Measurements from ENCODE around the gene ASTN2. TPM values are rescaled to one million over a fixed set of nuclear protein-coding genes. Genes with fewer than 3 reads are reported as not detected.

ASTN2 gene
- total RNA-seq, 5 donors from 2014 or later (not counting 1 experiment from before 2014, with no cell fraction given), result 3.7 to 4.8 (median 4.4) TPM

DNA sequence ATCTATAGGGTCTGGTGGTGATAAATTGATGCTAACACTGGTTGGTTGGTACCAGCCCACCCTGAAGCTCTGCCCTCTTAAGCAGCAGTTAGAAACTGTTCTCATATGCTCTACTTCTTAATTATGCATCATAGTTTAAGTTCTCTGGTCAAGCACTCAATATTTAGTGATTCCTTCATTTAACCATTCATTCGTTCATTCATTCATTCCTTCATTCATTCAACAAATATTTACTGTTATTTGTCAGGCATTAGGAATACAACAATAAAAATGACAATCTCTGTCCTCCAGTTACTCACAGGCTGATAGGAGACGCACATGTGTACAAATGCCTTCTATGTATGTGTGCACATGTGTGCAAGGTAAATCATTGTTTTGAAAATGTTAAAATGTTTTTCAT lies 673.1 kb downstream of the ASTN2 start:
- ATAC-seq (replicated peaks in 1 of 4) (no peak), DNase-seq (no peak)
- H3K4me1 ChIP-seq (ENCODE audit: control insufficient read depth in 1 of 2, extremely low read depth in 1 of 2, insufficient read depth in 2 of 2, low read length in 2 of 2), result peaks cover 0 to 5% of the 10 kb centered on the region in 2 experiments
- no peak overlapping the region for H3K27ac ChIP-seq (ENCODE audit: low read length)
- Mint-ChIP-seq H3K4me3 (no peak overlapping the region), H3K36me3 (no peaks in the 10 kb centered on the region), H3K27me3 (peaks cover 6 to 19% of the 10 kb centered on the region in 2 donors), H3K27ac (no peak overlapping the region), H3K9me3 (no peaks in the 10 kb centered on the region), H3K4me1 (peaks cover 2 to 5% (median 2%) of the 10 kb centered on the region in 3 donors)
- no CpG with 5 or more reads among the region's 2 CpGs for WGBS (ENCODE audit: insufficient coverage)
- CTCF ChIA-PET, result no interaction called here
- peaks cover 0 to 8% of the 10 kb centered on the region in 2 experiments for H3K27me3 ChIP-seq (replicated peaks in 1 of 2; ENCODE audit: control insufficient read depth in 2 of 2, extremely low read depth in 1 of 2, insufficient read depth in 2 of 2, low read length in 1 of 2)
- no peaks in the 10 kb centered on the region for H3K36me3 ChIP-seq (ENCODE audit: control insufficient read depth in 2 of 2, extremely low read depth in 1 of 2, insufficient read depth in 1 of 2, low read length in 1 of 2)
- no peak overlapping the region for H3K4me3 ChIP-seq (ENCODE audit: control insufficient read depth in 1 of 2, extremely low read depth in 1 of 2, low read length in 1 of 2)
- POLR2A ChIA-PET, result no interaction called here
- H3K9me3 ChIP-seq, result no peaks in the 10 kb centered on the region

DNA sequence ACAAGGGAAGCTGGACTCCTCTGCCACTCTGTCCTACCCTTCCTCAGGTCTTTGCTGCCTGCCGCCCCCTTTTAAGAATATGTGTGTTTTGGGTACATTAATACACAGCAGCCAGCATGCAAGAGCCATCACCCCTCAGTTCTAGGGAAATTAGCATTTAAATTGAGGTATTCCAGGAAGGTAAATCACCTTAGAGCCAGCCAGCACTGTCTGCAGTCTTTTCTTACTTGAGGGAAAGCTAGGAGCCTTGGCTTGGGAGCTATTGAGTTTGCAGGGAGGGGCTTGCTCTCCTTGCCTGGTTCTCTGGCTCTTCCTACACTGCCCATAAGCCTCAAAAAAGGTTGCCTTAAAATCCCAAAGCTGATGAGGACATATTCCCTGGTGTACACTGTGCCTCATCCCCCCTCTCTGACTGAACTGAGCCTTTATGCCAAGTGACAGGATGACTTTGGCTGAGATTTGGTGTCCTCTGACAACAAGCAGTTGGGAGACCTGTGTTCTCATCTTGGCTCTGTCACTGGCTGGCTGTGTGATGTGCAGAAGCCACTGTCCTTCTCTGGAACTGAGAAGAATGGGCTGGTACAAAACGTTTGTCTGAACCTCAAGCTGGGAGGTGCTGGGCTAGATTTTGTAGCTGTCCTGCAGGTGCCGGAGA lies 673.6 kb downstream of the ASTN2 start:
- WGBS (ENCODE audit: insufficient coverage), result 67% methylated on average over 2 of the region's 3 CpGs

GRCh38 chr9:116737152-116737546 lies 677.7 kb downstream of the ASTN2 start:
- H3K4me1 Mint-ChIP-seq, result peaks cover 2 to 7% (median 3%) of the 10 kb centered on the region in 3 donors
- Histone ChIP-seq H3K4me3 (ENCODE audit: control insufficient read depth in 1 of 2, extremely low read depth in 1 of 2, low read length in 1 of 2) (no peak overlapping the region), H3K4me1 (ENCODE audit: control insufficient read depth in 1 of 2, extremely low read depth in 1 of 2, insufficient read depth in 2 of 2, low read length in 2 of 2) (peaks cover 0 to 6% of the 10 kb centered on the region in 2 experiments), H3K27ac (ENCODE audit: low read length) (no peak overlapping the region), H3K36me3 (ENCODE audit: control insufficient read depth in 2 of 2, extremely low read depth in 1 of 2, insufficient read depth in 1 of 2, low read length in 1 of 2) (no peaks in the 10 kb centered on the region), H3K9me3 (no peaks in the 10 kb centered on the region), H3K27me3 (replicated peaks in 1 of 2; ENCODE audit: control insufficient read depth in 2 of 2, extremely low read depth in 1 of 2, insufficient read depth in 2 of 2, low read length in 1 of 2) (peaks cover 0 to 13% of the 10 kb centered on the region in 2 experiments)
- POLR2A ChIA-PET, result no interaction called here
- no peak overlapping the region for H3K27ac Mint-ChIP-seq
- DNase-seq (peak in 28 of 35 experiments; percentile 1 to 37 (median 13)), ATAC-seq (replicated peaks in 1 of 4) (peak in 1 of 4 experiments; percentile 35)
- H3K27me3 Mint-ChIP-seq, result peaks cover 17 to 24% of the 10 kb centered on the region in 2 donors
- no peaks in the 10 kb centered on the region for H3K9me3 Mint-ChIP-seq
- CTCF ChIA-PET, result interaction anchor here (0.6 to 1.2 kb wide), 3 partner anchors 15 to 124 kb away, joined by 3 read pairs; no protein-coding TSS in a partner anchor
- H3K4me3 Mint-ChIP-seq, result no peak overlapping the region
- WGBS (ENCODE audit: insufficient coverage), result 2% methylated on average over 10 of the region's 16 CpGs
- H3K36me3 Mint-ChIP-seq, result no peaks in the 10 kb centered on the region

More for the DNA sequence above, 673.6 kb downstream of the ASTN2 start:
- Histone ChIP-seq H3K27ac (ENCODE audit: low read length) (no peak overlapping the region), H3K4me1 (ENCODE audit: control insufficient read depth in 1 of 2, extremely low read depth in 1 of 2, insufficient read depth in 2 of 2, low read length in 2 of 2) (peaks cover 0 to 6% of the 10 kb centered on the region in 2 experiments), H3K27me3 (replicated peaks in 1 of 2; ENCODE audit: control insufficient read depth in 2 of 2, extremely low read depth in 1 of 2, insufficient read depth in 2 of 2, low read length in 1 of 2) (peaks cover 0 to 11% of the 10 kb centered on the region in 2 experiments), H3K36me3 (ENCODE audit: control insufficient read depth in 2 of 2, extremely low read depth in 1 of 2, insufficient read depth in 1 of 2, low read length in 1 of 2) (no peaks in the 10 kb centered on the region), H3K9me3 (no peaks in the 10 kb centered on the region), H3K4me3 (ENCODE audit: control insufficient read depth in 1 of 2, extremely low read depth in 1 of 2, low read length in 1 of 2) (no peak overlapping the region)
- no peak for DNase-seq
- no peak for ATAC-seq (replicated peaks in 1 of 4)
- Mint-ChIP-seq H3K4me1 (peaks cover 2 to 7% (median 3%) of the 10 kb centered on the region in 3 donors), H3K27me3 (peaks cover 9 to 22% of the 10 kb centered on the region in 2 donors), H3K36me3 (no peaks in the 10 kb centered on the region), H3K4me3 (no peak overlapping the region), H3K27ac (no peak overlapping the region), H3K9me3 (no peaks in the 10 kb centered on the region)
- ChIA-PET CTCF (no interaction called here), POLR2A (no interaction called here)

DNA sequence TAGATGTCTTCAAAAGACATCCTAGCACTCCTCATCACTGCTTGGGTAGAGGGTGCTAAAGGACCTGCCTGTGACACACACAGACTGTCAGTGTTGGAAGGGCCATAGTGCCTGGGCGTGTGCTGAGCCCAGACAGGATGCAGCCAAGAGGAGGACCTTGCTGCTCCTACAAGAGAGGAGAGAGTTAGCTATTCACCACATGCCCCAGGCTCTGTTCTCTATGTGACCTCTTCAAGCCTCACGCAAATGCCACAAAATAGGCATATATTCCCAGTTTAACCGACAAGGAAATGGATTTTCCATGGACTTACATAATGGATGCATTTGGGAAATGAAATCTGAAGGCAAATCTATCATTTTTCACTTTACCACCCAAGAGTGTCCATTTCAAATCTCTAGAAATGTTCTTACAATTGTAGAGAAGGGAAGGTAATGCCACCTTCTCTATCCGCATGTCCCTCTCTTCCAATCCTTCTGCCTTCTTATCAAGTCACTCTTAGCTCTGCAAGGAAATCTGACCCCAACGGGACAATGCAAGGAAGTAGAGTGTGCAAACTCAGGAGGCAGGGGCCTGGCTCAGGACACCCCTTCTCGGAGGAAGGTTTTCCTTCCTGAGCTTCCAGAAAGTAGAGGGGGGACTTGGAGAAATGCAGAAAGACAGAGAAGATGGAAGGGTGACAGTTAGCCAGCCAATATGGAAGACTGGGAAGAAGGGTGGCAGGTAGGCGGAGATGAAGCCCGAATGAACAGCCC lies 678.3 kb downstream of the ASTN2 start:
- no peak overlapping the region for H3K4me3 Mint-ChIP-seq
- Histone ChIP-seq H3K4me1 (ENCODE audit: control insufficient read depth in 1 of 2, extremely low read depth in 1 of 2, insufficient read depth in 2 of 2, low read length in 2 of 2) (peaks cover 0 to 6% of the 10 kb centered on the region in 2 experiments), H3K4me3 (ENCODE audit: control insufficient read depth in 1 of 2, extremely low read depth in 1 of 2, low read length in 1 of 2) (no peak overlapping the region), H3K9me3 (no peaks in the 10 kb centered on the region), H3K27ac (ENCODE audit: low read length) (no peak overlapping the region), H3K36me3 (ENCODE audit: control insufficient read depth in 2 of 2, extremely low read depth in 1 of 2, insufficient read depth in 1 of 2, low read length in 1 of 2) (no peaks in the 10 kb centered on the region), H3K27me3 (replicated peaks in 1 of 2; ENCODE audit: control insufficient read depth in 2 of 2, extremely low read depth in 1 of 2, insufficient read depth in 2 of 2, low read length in 1 of 2) (peaks cover 0 to 13% of the 10 kb centered on the region in 2 experiments)
- ChIA-PET CTCF (interaction anchor here in 1 of 2 donors (1.2 kb wide), 1 partner anchor 25 kb away, joined by 3 read pairs; no protein-coding TSS in a partner anchor), POLR2A (no interaction called here)
- 28% methylated on average over 5 of the region's 8 CpGs for WGBS (ENCODE audit: insufficient coverage)
- H3K4me1 Mint-ChIP-seq, result peaks cover 2 to 7% (median 3%) of the 10 kb centered on the region in 3 donors
- DNase-seq (no peak), ATAC-seq (replicated peaks in 1 of 4) (no peak)
- H3K27ac Mint-ChIP-seq, result no peak overlapping the region
- H3K9me3 Mint-ChIP-seq, result no peaks in the 10 kb centered on the region
- H3K27me3 Mint-ChIP-seq, result peaks cover 17 to 24% of the 10 kb centered on the region in 2 donors
- no peaks in the 10 kb centered on the region for H3K36me3 Mint-ChIP-seq

- no peaks in the 10 kb centered on the region for H3K9me3 Mint-ChIP-seq
- POLR2A ChIA-PET, result no interaction called here
- Histone ChIP-seq H3K27me3 (replicated peaks in 1 of 2; ENCODE audit: control insufficient read depth in 2 of 2, extremely low read depth in 1 of 2, insufficient read depth in 2 of 2, low read length in 1 of 2) (peaks cover 0 to 13% of the 10 kb centered on the region in 2 experiments), H3K27ac (ENCODE audit: low read length) (no peak overlapping the region), H3K4me1 (ENCODE audit: control insufficient read depth in 1 of 2, extremely low read depth in 1 of 2, insufficient read depth in 2 of 2, low read length in 2 of 2) (peaks cover 0 to 6% of the 10 kb centered on the region in 2 experiments), H3K4me3 (ENCODE audit: control insufficient read depth in 1 of 2, extremely low read depth in 1 of 2, low read length in 1 of 2) (no peak overlapping the region), H3K36me3 (ENCODE audit: control insufficient read depth in 2 of 2, extremely low read depth in 1 of 2, insufficient read depth in 1 of 2, low read length in 1 of 2) (no peaks in the 10 kb centered on the region), H3K9me3 (no peaks in the 10 kb centered on the region)
- no peak for DNase-seq
- WGBS (ENCODE audit: insufficient coverage), result 76% methylated on average over 7 of the region's 9 CpGs
- H3K4me3 Mint-ChIP-seq, result no peak overlapping the region
- peaks cover 2 to 7% (median 3%) of the 10 kb centered on the region in 3 donors for H3K4me1 Mint-ChIP-seq
- H3K36me3 Mint-ChIP-seq, result no peaks in the 10 kb centered on the region
- H3K27ac Mint-ChIP-seq, result no peak overlapping the region
- ATAC-seq (replicated peaks in 1 of 4), result no peak
- CTCF ChIA-PET, result no interaction called here
- peaks cover 17 to 31% of the 10 kb centered on the region in 2 donors for H3K27me3 Mint-ChIP-seq
Observed at GRCh38 chr9:116733010-116733641, 681.7 kb downstream of the ASTN2 start.

- no peak overlapping the region for H3K4me3 ChIP-seq (ENCODE audit: control insufficient read depth in 1 of 2, extremely low read depth in 1 of 2, low read length in 1 of 2)
- no peak for DNase-seq
- H3K36me3 ChIP-seq (ENCODE audit: control insufficient read depth in 2 of 2, extremely low read depth in 1 of 2, insufficient read depth in 1 of 2, low read length in 1 of 2), result no peaks in the 10 kb centered on the region
- Mint-ChIP-seq H3K36me3 (no peaks in the 10 kb centered on the region), H3K9me3 (no peaks in the 10 kb centered on the region), H3K27me3 (peaks cover 2 to 13% of the 10 kb centered on the region in 2 donors), H3K27ac (no peak overlapping the region), H3K4me1 (no peaks in the 10 kb centered on the region), H3K4me3 (no peak overlapping the region)
- ChIA-PET CTCF (no interaction called here), POLR2A (no interaction called here)
- H3K9me3 ChIP-seq, result no peaks in the 10 kb centered on the region
- H3K27me3 ChIP-seq (replicated peaks in 1 of 2; ENCODE audit: control insufficient read depth in 2 of 2, extremely low read depth in 1 of 2, insufficient read depth in 2 of 2, low read length in 1 of 2), result no peaks in the 10 kb centered on the region
- no peak for ATAC-seq (replicated peaks in 1 of 4)
- H3K27ac ChIP-seq (ENCODE audit: low read length), result no peak overlapping the region
- no peaks in the 10 kb centered on the region for H3K4me1 ChIP-seq (ENCODE audit: control insufficient read depth in 1 of 2, extremely low read depth in 1 of 2, insufficient read depth in 2 of 2, low read length in 2 of 2)
Observed at GRCh38 chr9:116726602-116727001, 688.3 kb downstream of the ASTN2 start.
